22Rv1 (cell line): Measurements from ENCODE around the gene SETD4.
"Not testable (repeated sequence)": the region's sequence is repeated elsewhere in the genome, so short reads cannot be mapped to it uniquely, and the experiment has no call there.

Experiments
- H3K27ac ChIP-seq: fragments of 450-650 bp; 2 replicates; pipeline ENCODE4 v1.5.1; 2017
- ZFX ChIP-seq: fragments of 450-650 bp; IDR thresholded peaks from 2 replicates; pipeline ENCODE4 v1.6.1; 2017; ENCODE audit warnings: antibody characterized with exemption, borderline replicate concordance
- TF ChIP-seq, protein P1 (sequence below): fragments of 450-650 bp; IDR thresholded peaks from 2 replicates; pipeline ENCODE4 v1.5.1; 2017; ENCODE audit warnings: mild to moderate bottlenecking

Gene SETD4

DNA sequence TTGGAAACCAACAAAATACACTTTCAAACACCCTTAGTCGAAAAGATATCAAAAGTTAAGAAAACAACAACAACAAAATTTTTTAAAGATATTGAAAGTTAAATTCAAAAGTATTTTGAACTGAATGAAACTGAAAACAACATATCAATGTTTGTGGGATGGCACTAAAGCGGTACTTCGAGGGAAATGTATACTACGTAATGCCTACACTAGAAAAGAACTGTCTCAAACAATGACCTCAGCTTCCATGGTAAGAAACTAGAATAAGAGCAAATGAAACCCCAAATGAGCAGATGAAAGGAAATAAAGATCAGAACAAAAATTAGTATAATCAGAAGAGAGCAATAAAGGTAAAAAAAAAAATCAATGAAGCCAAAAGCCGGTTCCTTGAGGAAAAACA, 15.6 kb upstream of the SETD4 start:
- TF ChIP-seq, protein P1, sequence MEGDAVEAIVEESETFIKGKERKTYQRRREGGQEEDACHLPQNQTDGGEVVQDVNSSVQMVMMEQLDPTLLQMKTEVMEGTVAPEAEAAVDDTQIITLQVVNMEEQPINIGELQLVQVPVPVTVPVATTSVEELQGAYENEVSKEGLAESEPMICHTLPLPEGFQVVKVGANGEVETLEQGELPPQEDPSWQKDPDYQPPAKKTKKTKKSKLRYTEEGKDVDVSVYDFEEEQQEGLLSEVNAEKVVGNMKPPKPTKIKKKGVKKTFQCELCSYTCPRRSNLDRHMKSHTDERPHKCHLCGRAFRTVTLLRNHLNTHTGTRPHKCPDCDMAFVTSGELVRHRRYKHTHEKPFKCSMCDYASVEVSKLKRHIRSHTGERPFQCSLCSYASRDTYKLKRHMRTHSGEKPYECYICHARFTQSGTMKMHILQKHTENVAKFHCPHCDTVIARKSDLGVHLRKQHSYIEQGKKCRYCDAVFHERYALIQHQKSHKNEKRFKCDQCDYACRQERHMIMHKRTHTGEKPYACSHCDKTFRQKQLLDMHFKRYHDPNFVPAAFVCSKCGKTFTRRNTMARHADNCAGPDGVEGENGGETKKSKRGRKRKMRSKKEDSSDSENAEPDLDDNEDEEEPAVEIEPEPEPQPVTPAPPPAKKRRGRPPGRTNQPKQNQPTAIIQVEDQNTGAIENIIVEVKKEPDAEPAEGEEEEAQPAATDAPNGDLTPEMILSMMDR: no peak
- TF ChIP-seq ZFX: no peak

GRCh38 chr21:36075171-36075570, 14.8 kb upstream of the SETD4 start:
- no peak for TF ChIP-seq ZFX
- TF ChIP-seq, protein P1: no peak
- H3K27ac ChIP-seq: no peak overlapping the region

More for the DNA sequence above, 15.6 kb upstream of the SETD4 start:
- no peak overlapping the region for H3K27ac ChIP-seq

DNA sequence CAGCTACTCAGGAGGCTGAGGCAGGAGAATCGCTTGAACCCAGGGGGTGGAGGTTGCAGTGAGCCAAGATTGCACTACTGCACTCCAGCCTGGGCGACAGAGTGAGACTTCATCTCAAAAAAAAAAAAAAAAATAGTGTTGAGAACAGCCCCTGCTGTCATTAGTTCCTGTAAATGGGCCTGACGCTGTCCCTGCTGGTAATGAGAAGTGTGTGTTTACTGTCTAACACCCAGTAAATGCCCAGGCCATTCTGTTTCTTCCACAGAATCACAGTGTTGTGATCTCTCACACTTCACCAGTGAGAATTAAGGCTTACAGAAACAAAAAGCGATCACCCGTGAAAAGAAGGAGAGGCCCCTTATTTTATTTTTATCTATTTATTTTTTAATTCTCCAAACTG, 13.6 kb upstream of the SETD4 start:
- H3K27ac ChIP-seq: not testable (repeated sequence)

GRCh38 chr21:36073181-36073580, 12.9 kb upstream of the SETD4 start:
- no peak overlapping the region for H3K27ac ChIP-seq
- TF ChIP-seq, protein P1: no peak
- TF ChIP-seq ZFX: no peak

GRCh38 chr21:36072453-36073162, 12.3 kb upstream of the SETD4 start:
- TF ChIP-seq ZFX: no peak
- TF ChIP-seq, protein P1: no peak
- no peak overlapping the region for H3K27ac ChIP-seq

DNA sequence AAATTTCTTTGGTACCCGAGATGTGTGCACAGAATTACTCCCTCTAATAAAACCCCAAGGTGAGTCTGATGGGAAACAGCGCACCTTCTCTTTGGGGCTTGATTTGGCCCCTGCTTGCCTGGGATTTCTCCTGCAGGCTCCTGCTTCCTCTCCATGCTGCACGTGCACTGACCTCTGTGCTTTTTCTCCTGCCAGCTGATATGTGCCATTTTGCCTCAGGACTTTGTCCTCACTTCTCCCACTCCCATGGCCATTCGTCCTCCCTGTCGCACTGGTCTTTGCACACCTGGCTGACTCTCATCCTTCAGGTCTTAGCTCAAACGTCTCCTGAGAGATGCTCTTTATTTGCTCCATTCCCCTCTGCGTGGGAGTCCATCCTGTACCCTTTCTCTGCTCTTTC, 10.7 kb upstream of the SETD4 start:
- TF ChIP-seq, protein P1: no peak
- TF ChIP-seq ZFX: no peak
- H3K27ac ChIP-seq: no peak overlapping the region

- TF ChIP-seq ZFX: no peak
- TF ChIP-seq, protein P1: no peak
- H3K27ac ChIP-seq: peak within 1 kb of the TSS; percentile 63
Observed at GRCh38 chr21:36069713-36070583, 9.6 kb upstream of the SETD4 start, which contains the start of gene CBR1. Gene CBR1 (plus strand): TSS chr21:36070024. CDS start chr21:36070116, 92 bp downstream.
